ENCODE results near the gene HS6ST1.

HS6ST1 gene, protein sequence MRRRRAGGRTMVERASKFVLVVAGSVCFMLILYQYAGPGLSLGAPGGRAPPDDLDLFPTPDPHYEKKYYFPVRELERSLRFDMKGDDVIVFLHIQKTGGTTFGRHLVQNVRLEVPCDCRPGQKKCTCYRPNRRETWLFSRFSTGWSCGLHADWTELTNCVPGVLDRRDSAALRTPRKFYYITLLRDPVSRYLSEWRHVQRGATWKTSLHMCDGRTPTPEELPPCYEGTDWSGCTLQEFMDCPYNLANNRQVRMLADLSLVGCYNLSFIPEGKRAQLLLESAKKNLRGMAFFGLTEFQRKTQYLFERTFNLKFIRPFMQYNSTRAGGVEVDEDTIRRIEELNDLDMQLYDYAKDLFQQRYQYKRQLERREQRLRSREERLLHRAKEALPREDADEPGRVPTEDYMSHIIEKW

GRCh38 chr2:128318776-128319464 lies at the start of gene HS6ST1:
Gene HS6ST1 (minus strand): TSS chr2:128318868. CDS start chr2:128318563, 305 bp downstream.
- Histone ChIP-seq H3K36me3 (ENCODE audit: control insufficient read depth in 1 of 2, insufficient read depth in 2 of 2, low read length in 2 of 2) (peaks cover 0 to 10% of the 10 kb centered on the region in 2 donors), H3K9ac (ENCODE audit: low read depth in 1 of 2, low read length in 2 of 2) (peak within 1 kb of the TSS; percentile 68 to 72), H3K27ac (ENCODE audit: low read depth, low read length) (no peak within 1 kb of the TSS), H3K4me3 (ENCODE audit: low read depth in 1 of 2, low read length in 2 of 2) (peak within 1 kb of the TSS; percentile 70 to 80), H3K4me1 (ENCODE audit: control insufficient read depth in 1 of 2, insufficient read depth in 2 of 2, low read length in 2 of 2) (peaks cover 24 to 36% of the 10 kb centered on the region in 2 donors), H3K9me3 (ENCODE audit: control insufficient read depth in 1 of 2, low read length in 2 of 2) (no peaks in the 10 kb centered on the region), H3K27me3 (ENCODE audit: control insufficient read depth in 1 of 2, insufficient read depth in 2 of 2, low read length in 2 of 2) (no peaks in the 10 kb centered on the region)

- Histone ChIP-seq H3K36me3 (ENCODE audit: control insufficient read depth in 1 of 2, insufficient read depth in 2 of 2, low read length in 2 of 2) (no peaks in the 10 kb centered on the region), H3K27ac (ENCODE audit: low read depth, low read length) (no peak overlapping the region), H3K9me3 (ENCODE audit: control insufficient read depth in 1 of 2, low read length in 2 of 2) (no peaks in the 10 kb centered on the region), H3K4me1 (ENCODE audit: control insufficient read depth in 1 of 2, insufficient read depth in 2 of 2, low read length in 2 of 2) (peaks cover 0 to 9% of the 10 kb centered on the region in 2 donors), H3K9ac (ENCODE audit: low read depth in 1 of 2, low read length in 2 of 2) (no peak overlapping the region), H3K27me3 (ENCODE audit: control insufficient read depth in 1 of 2, insufficient read depth in 2 of 2, low read length in 2 of 2) (no peaks in the 10 kb centered on the region), H3K4me3 (ENCODE audit: low read depth in 1 of 2, low read length in 2 of 2) (no peak overlapping the region)
Observed at GRCh38 chr2:128367601-128368359, 49.1 kb upstream of the HS6ST1 start.

DNA sequence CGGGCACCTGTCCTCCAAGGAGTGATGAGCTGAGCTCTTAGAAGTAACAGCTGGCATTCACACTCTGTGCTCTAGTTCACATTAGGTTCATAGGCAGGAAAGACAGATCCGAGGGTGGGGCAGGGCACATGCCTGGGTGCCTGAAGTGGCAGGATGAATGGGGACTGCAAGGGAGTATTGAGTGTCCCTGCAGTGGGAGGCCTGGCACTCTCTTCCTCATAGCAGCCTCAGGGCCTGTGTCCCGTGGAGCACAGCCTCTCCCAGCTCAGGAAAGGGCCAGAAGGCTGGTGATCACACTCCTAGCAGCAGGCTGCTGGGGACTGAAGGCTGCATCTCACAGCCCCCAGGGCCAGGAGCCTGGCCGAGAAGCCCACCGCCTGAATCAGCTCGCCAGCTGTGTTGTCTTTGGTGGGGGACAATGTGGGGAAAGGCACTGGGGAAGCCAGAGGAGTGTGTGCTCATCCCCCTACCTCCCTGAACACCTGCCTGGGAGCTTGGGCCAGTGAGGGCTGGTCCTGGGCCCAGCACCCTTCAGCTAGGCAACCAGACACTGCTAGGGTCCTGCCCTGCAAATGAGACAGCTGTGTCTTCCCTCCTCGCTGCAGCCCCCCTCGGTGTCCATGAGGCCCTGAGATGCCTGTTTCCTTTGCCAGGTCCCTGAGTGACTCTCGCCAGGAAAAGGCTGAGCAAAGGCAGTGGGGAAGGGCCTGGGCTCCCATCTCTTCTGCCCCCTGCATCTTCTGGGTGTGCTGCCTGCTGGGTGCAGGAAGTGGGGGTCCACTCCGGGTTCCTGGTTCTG lies 48.2 kb upstream of the HS6ST1 start:
- Histone ChIP-seq H3K27me3 (ENCODE audit: control insufficient read depth in 1 of 2, insufficient read depth in 2 of 2, low read length in 2 of 2) (no peaks in the 10 kb centered on the region), H3K36me3 (ENCODE audit: control insufficient read depth in 1 of 2, insufficient read depth in 2 of 2, low read length in 2 of 2) (no peaks in the 10 kb centered on the region), H3K4me1 (ENCODE audit: control insufficient read depth in 1 of 2, insufficient read depth in 2 of 2, low read length in 2 of 2) (no peaks in the 10 kb centered on the region), H3K9me3 (ENCODE audit: control insufficient read depth in 1 of 2, low read length in 2 of 2) (no peaks in the 10 kb centered on the region), H3K9ac (ENCODE audit: low read depth in 1 of 2, low read length in 2 of 2) (no peak overlapping the region), H3K27ac (ENCODE audit: low read depth, low read length) (no peak overlapping the region), H3K4me3 (ENCODE audit: low read depth in 1 of 2, low read length in 2 of 2) (no peak overlapping the region)

- Histone ChIP-seq H3K27me3 (ENCODE audit: control insufficient read depth in 1 of 2, insufficient read depth in 2 of 2, low read length in 2 of 2) (no peaks in the 10 kb centered on the region), H3K9ac (ENCODE audit: low read depth in 1 of 2, low read length in 2 of 2) (no peak overlapping the region), H3K36me3 (ENCODE audit: control insufficient read depth in 1 of 2, insufficient read depth in 2 of 2, low read length in 2 of 2) (no peaks in the 10 kb centered on the region), H3K4me3 (ENCODE audit: low read depth in 1 of 2, low read length in 2 of 2) (no peak overlapping the region), H3K9me3 (ENCODE audit: control insufficient read depth in 1 of 2, low read length in 2 of 2) (no peaks in the 10 kb centered on the region), H3K27ac (ENCODE audit: low read depth, low read length) (no peak overlapping the region), H3K4me1 (ENCODE audit: control insufficient read depth in 1 of 2, insufficient read depth in 2 of 2, low read length in 2 of 2) (no peaks in the 10 kb centered on the region)
Observed at GRCh38 chr2:128365217-128365905, 46.7 kb upstream of the HS6ST1 start.

- Histone ChIP-seq H3K27ac (ENCODE audit: low read depth, low read length) (no peak overlapping the region), H3K9me3 (ENCODE audit: control insufficient read depth in 1 of 2, low read length in 2 of 2) (no peaks in the 10 kb centered on the region), H3K27me3 (ENCODE audit: control insufficient read depth in 1 of 2, insufficient read depth in 2 of 2, low read length in 2 of 2) (no peaks in the 10 kb centered on the region), H3K4me1 (ENCODE audit: control insufficient read depth in 1 of 2, insufficient read depth in 2 of 2, low read length in 2 of 2) (no peaks in the 10 kb centered on the region), H3K4me3 (ENCODE audit: low read depth in 1 of 2, low read length in 2 of 2) (no peak overlapping the region), H3K9ac (ENCODE audit: low read depth in 1 of 2, low read length in 2 of 2) (no peak overlapping the region), H3K36me3 (ENCODE audit: control insufficient read depth in 1 of 2, insufficient read depth in 2 of 2, low read length in 2 of 2) (no peaks in the 10 kb centered on the region)
Observed at GRCh38 chr2:128364441-128364911, 45.8 kb upstream of the HS6ST1 start.

- Histone ChIP-seq H3K4me1 (ENCODE audit: control insufficient read depth in 1 of 2, insufficient read depth in 2 of 2, low read length in 2 of 2) (no peaks in the 10 kb centered on the region), H3K27ac (ENCODE audit: low read depth, low read length) (no peak overlapping the region), H3K36me3 (ENCODE audit: control insufficient read depth in 1 of 2, insufficient read depth in 2 of 2, low read length in 2 of 2) (no peaks in the 10 kb centered on the region)
Observed at GRCh38 chr2:128363934-128364361, 45.3 kb upstream of the HS6ST1 start.

GRCh38 chr2:128362889-128363228 lies 44.2 kb upstream of the HS6ST1 start:
- Histone ChIP-seq H3K9ac (ENCODE audit: low read depth in 1 of 2, low read length in 2 of 2) (no peak overlapping the region), H3K9me3 (ENCODE audit: control insufficient read depth in 1 of 2, low read length in 2 of 2) (no peaks in the 10 kb centered on the region), H3K4me3 (ENCODE audit: low read depth in 1 of 2, low read length in 2 of 2) (no peak overlapping the region), H3K36me3 (ENCODE audit: control insufficient read depth in 1 of 2, insufficient read depth in 2 of 2, low read length in 2 of 2) (no peaks in the 10 kb centered on the region), H3K27me3 (ENCODE audit: control insufficient read depth in 1 of 2, insufficient read depth in 2 of 2, low read length in 2 of 2) (no peaks in the 10 kb centered on the region), H3K27ac (ENCODE audit: low read depth, low read length) (no peak overlapping the region), H3K4me1 (ENCODE audit: control insufficient read depth in 1 of 2, insufficient read depth in 2 of 2, low read length in 2 of 2) (no peaks in the 10 kb centered on the region)

More at GRCh38 chr2:128363934-128364361, 45.3 kb upstream of the HS6ST1 start:
- Histone ChIP-seq H3K4me3 (ENCODE audit: low read depth in 1 of 2, low read length in 2 of 2) (no peak overlapping the region), H3K9ac (ENCODE audit: low read depth in 1 of 2, low read length in 2 of 2) (no peak overlapping the region), H3K9me3 (ENCODE audit: control insufficient read depth in 1 of 2, low read length in 2 of 2) (no peaks in the 10 kb centered on the region), H3K27me3 (ENCODE audit: control insufficient read depth in 1 of 2, insufficient read depth in 2 of 2, low read length in 2 of 2) (no peaks in the 10 kb centered on the region)

- Histone ChIP-seq H3K9me3 (ENCODE audit: control insufficient read depth in 1 of 2, low read length in 2 of 2) (no peaks in the 10 kb centered on the region), H3K36me3 (ENCODE audit: control insufficient read depth in 1 of 2, insufficient read depth in 2 of 2, low read length in 2 of 2) (no peaks in the 10 kb centered on the region), H3K9ac (ENCODE audit: low read depth in 1 of 2, low read length in 2 of 2) (no peak overlapping the region), H3K27me3 (ENCODE audit: control insufficient read depth in 1 of 2, insufficient read depth in 2 of 2, low read length in 2 of 2) (no peaks in the 10 kb centered on the region), H3K27ac (ENCODE audit: low read depth, low read length) (no peak overlapping the region), H3K4me1 (ENCODE audit: control insufficient read depth in 1 of 2, insufficient read depth in 2 of 2, low read length in 2 of 2) (no peaks in the 10 kb centered on the region), H3K4me3 (ENCODE audit: low read depth in 1 of 2, low read length in 2 of 2) (no peak overlapping the region)
Observed at GRCh38 chr2:128362176-128362888, 43.7 kb upstream of the HS6ST1 start.

Measured in duodenal mucosa (tissue), 2 donors.